GM12878 (cell line): Measurements from ENCODE around the gene PRKCB.

Experiments
- BCLAF1 ChIP-seq: fragments of 450-650 bp; IDR thresholded peaks from 2 replicates; pipeline ENCODE4 v1.6.1; 2017; ENCODE audit warnings: antibody characterized with exemption, mild to moderate bottlenecking, moderate library complexity
- BRCA1 ChIP-seq: IDR thresholded peaks from 2 replicates; pipeline ENCODE4 v1.6.1; 2011; ENCODE audit warnings: low read depth, low read length, improper control_type of control experiment
- CTCF ChIP-seq, 3 experiments: IDR thresholded peaks in 2 of 3; conservative IDR thresholded peaks in 1 of 3; 2 replicates each; pipeline ENCODE4 v1.5.1; 2011; ENCODE audit warnings: low read depth in 3 of 3, low read length in 3 of 3, mild to moderate bottlenecking in 3 of 3, control low read depth in 2 of 3, moderate library complexity in 2 of 3, inconsistent platforms in 1 of 3, mixed read lengths in 1 of 3; ENCODE audit not compliant: control insufficient read depth in 2 of 3, insufficient read depth in 1 of 3; ENCODE audit errors: extremely low read depth in 1 of 3
- ESRRA ChIP-seq: IDR thresholded peaks from 2 replicates; pipeline ENCODE4 v1.6.1; 2012; ENCODE audit warnings: mild to moderate bottlenecking, low read length, improper control_type of control experiment
- FOXM1 ChIP-seq: IDR thresholded peaks from 2 replicates; pipeline ENCODE4 v1.6.1; 2012; ENCODE audit warnings: low read depth, mild to moderate bottlenecking, inconsistent platforms, low read length, moderate library complexity
- KLF5 ChIP-seq: fragments of 450-650 bp; IDR thresholded peaks from 2 replicates; pipeline ENCODE4 v1.6.1; 2014; ENCODE audit warnings: mild to moderate bottlenecking; ENCODE audit not compliant: partially characterized antibody
- POLR2A ChIP-seq: IDR thresholded peaks from 2 replicates; pipeline ENCODE4 v1.6.1; 2011; ENCODE audit warnings: low read depth, mild to moderate bottlenecking, low read length
- POLR2AphosphoS2 ChIP-seq: IDR thresholded peaks from 2 replicates; pipeline ENCODE4 v1.6.1; 2011; ENCODE audit warnings: low read depth, mild to moderate bottlenecking, low read length, improper control_type of control experiment, moderate library complexity
- TARDBP ChIP-seq: IDR thresholded peaks from 2 replicates; pipeline ENCODE4 v1.6.1; 2016; ENCODE audit warnings: borderline replicate concordance
- ZNF24 ChIP-seq: fragments of 450-650 bp; IDR thresholded peaks from 2 replicates; pipeline ENCODE4 v1.6.1; 2017; ENCODE audit warnings: antibody characterized with exemption, mild to moderate bottlenecking

GRCh38 chr16:23987443-23987842, 151.7 kb downstream of the PRKCB start:
- TF ChIP-seq BCLAF1, result no peak
- no peak for TF ChIP-seq KLF5
- no peak for TF ChIP-seq FOXM1
- no peak for TF ChIP-seq POLR2A
- no peak for TF ChIP-seq CTCF (IDR thresholded peaks at IDR 0.05 in 2 of 3, conservative IDR thresholded peaks at IDR 0.05 in 1 of 3; ENCODE audit: control insufficient read depth in 2 of 3, extremely low read depth in 1 of 3, insufficient read depth in 1 of 3, low read depth in 3 of 3, low read length in 3 of 3)
- TF ChIP-seq POLR2AphosphoS2, result no peak
- TF ChIP-seq ZNF24, result no peak
- no peak for TF ChIP-seq TARDBP
- no peak for TF ChIP-seq ESRRA
- TF ChIP-seq BRCA1, result no peak
